GM18907 (cell line): Measurements from ENCODE around the gene CDH16.

Source experiments
- ATAC-seq: cut with Tn5 transposase; IDR thresholded peaks from one replicate; pipeline ENCODE4 v1.9.1; 2021; ENCODE audit warnings: mild to moderate bottlenecking, moderate library complexity; ENCODE audit not compliant: unreplicated experiment

CDH16 gene

DNA sequence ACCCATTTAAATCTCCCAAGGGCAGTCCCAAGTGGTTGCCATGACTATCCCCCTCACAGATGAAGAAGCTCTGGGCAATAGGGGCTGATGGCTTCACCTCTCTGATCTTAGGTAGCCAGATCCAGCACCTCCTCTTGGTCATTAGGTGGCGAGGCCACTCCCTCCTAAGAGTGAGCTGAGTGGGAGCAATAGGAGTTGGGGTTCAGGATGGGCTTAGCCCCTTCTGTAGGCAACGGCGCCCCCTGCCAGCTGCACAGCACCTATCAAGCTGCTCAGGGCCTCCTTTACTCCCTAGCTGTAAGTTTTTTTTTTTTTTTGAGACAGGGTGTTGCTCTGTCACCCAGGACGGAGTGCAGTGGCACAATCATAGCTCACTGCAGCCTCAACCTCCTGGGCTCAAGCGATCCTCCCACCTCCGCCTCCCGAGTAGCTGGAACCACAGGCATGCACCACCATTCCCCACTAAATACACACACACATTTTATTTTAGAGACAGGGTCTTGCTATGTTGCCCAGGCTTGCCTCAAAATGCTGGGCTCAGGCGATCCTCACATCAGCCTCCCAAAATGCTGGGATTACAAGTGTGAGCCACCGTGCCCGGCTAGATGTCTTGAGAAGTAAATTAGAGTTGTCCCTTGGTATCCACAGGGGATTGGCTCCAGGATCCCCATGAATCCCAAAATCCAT lies 10.2 kb upstream of the CDH16 start:
- no peak for ATAC-seq

DNA sequence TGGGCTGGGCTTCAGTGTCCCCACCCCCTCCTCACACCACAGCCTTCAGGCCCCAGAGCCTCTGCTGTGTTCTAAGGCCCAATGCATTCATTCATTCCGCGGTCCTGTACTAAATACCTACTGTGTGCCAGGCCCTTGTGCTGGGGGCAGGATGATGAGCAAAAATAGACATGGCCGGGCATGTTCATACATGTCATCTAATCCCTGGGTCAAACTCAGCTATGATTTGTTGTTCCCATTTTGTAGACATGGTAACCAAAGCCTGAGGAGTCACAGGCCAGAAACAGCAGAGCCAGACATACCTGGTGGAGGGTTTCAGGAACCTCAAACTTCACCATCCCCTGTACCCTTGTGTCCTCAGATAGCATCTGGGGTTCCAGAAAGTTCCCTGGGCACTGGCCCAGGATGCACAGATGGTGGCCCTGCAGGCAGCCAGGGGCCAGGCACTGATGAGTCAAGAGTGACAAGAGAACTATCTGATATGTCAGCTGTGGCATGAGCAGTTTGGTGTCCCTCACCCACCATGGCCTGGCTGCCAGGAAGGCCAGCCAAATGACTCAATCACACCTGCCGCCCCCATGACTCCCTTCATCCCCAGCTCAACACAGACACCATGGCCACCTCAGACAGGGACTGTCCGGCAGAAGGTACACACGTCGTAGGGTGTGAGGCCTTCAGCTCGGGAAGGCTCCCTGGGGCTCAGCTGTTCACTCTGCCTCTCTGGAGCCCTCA lies 9.4 kb upstream of the CDH16 start:
- no peak for ATAC-seq

DNA sequence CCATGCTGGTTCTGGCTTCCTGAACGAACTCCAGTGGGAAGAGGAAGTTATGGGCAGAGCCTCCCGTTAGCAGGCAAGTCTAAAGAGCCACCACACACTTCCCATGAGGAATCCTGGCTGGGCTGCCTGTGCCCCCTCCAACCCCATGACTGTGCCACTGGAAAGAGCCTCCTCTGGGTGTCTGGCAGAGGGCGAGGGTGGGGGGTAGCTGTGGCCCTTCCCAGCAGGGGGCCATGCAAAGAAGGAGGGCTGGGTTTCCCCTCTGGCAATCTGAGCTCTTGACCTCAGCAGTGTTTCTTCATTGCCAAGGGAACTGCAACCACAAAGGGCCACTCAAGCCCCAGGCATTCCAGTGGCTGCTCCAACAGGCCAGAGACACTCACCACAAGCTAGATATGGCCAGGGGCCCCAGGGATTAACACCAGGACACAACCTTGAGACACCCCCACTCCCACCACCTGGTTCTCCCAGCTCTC lies 8.3 kb upstream of the CDH16 start:
- no peak for ATAC-seq

GRCh38 chr16:66926171-66926947 lies 7.7 kb upstream of the CDH16 start:
- ATAC-seq, result no peak

- ATAC-seq, result no peak
Measured at GRCh38 chr16:66925322-66925840, 6.7 kb upstream of the CDH16 start, which contains the start of gene RRAD. Gene RRAD, minus strand, starts transcription at chr16:66925535. Its CDS starts 356 bp downstream, at chr16:66925179.

GRCh38 chr16:66924527-66925321 lies 6.0 kb upstream of the CDH16 start:
- no peak for ATAC-seq

DNA sequence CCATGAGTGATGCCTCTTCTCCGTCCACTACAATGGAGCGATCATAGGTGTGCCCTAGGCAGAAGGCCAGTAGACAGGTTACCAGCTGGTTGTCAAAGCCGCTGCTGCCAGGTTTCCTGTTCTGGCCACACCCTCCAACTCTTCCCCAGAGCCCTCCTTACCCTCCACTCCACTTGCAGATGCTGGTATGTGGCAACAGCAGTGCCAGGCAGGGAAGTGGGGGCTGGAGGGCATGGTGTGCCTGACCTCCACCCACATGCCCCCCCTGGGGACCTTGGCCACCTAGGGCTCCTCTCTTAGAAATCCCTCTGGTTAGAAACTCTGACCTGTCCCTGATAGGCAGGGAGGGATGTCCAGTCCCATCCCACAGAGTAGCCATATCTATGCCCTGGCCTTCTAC lies 5.2 kb upstream of the CDH16 start:
- no peak for ATAC-seq

DNA sequence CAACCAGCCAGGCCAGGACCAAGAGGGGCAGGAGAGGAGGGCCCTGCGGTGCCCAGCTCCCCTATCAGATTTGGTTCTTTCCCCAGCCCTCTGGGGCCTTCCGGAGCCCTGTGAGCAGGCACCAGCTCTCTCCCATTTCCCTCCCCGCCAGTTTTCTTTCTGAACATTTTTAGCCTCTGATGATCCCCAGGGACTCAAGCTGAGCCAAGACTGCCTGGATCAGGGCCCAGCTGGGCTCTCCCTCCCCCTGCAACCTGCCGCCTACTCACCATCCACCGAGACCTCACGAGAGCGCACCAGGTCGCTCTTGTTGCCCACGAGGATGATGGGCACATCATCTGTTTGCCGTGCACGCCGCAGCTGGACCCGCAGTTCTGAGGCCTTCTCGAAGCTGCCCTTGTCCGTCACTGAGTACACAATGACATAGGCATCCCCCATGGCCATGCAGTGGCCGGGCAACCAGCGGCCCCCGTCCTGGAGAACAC lies 4.6 kb upstream of the CDH16 start:
- no peak for ATAC-seq

- ATAC-seq, result no peak
Measured at GRCh38 chr16:66921729-66922450, 3.2 kb upstream of the CDH16 start.

GRCh38 chr16:66920924-66921680 lies 2.4 kb upstream of the CDH16 start:
- no peak for ATAC-seq

DNA sequence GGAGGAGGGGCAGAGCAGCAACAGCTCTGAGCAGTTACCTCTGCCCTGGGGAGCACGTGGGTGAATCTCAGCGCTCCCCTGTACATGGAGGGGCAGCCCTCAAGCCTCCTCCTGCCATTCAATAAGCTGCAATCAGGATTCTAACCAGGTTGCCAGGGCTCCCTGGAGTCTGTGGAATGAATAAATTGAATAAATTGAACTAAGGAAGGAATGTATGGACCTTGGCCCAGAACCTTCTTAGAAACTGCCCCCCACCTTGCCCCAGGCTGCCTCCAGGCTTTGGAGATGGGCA lies 1.6 kb upstream of the CDH16 start:
- ATAC-seq, result no peak

DNA sequence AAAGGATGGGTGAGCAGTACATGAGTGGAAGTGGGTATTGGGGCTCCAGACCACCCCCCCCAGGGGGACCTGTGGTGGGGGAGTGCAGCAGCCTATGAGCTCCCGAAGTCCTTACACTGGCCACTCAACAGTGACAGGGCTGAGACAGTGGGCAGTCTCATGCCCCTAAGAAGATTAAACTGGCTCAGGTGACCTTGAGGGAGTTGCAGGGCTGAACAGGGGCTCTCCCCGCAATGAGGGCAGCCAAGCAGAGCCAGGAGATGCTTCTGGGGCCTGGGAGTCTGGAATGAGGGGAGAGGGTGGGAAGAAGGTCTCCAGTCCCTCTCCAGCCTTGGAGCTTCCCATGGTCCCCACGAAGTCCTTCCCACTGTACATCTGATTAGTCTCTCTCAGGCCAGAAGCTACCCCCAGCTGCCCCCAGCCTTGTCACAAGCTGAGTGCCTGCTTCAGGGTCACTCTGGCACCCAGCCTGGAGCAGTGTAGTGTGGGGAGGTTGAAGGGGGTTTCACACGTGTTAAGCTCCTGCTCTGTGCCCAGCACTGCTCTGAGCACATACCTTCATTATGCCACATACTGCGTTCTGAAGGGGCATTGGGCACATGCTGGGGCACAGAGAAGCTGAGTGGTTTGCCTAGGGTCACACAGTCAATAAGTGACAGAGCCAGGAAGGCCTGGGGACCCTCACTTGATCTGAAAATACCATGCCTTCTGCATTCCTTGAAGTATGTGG lies 1.0 kb upstream of the CDH16 start:
- no peak for ATAC-seq

DNA sequence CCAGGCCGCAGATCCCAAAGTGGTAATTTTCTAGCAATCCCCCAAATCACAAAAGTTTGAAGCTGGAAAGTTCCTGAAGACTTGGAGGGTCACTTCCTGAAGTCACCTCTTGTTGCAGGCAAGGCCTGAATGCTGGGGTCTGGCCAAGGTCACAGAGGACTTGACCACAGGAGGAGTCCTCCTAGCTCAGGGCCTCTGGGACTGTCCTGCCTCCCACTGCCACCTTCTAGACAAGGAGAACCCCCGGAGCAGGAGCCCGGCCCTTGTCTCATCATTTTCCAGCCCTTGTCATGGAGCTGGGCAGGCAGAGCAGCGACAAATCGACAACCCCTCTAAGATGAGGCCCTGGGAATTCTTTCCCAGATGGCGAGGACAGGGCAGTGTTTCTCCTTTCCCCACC lies 330 bp downstream of the CDH16 start:
- ATAC-seq, result no peak

- ATAC-seq, result no peak
Measured at GRCh38 chr16:66917741-66918140, 944 bp downstream of the CDH16 start.

DNA sequence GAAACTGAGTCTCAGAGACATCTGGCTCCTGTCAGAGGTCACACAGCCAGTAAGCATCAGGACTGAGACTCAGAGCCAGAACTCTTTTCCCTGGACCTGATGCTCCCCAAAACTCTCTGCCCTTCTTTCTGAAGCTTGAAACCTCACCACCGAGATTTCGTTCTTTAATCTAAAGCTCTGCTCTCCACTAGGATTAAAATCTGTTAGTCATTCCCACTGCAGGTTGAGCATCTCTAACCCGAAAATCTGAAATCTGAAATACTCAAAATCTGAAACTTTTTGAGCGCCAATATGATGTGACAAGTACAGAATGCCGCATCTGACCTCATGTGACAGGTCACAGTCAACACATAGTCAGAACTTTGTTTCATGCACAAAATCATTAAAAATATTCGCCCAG lies 2.2 kb downstream of the CDH16 start:
- no peak for ATAC-seq

GRCh38 chr16:66915041-66915440 lies 3.6 kb downstream of the CDH16 start:
- no peak for ATAC-seq

- no peak for ATAC-seq
Measured at GRCh38 chr16:66914541-66914940, 4.1 kb downstream of the CDH16 start.

DNA sequence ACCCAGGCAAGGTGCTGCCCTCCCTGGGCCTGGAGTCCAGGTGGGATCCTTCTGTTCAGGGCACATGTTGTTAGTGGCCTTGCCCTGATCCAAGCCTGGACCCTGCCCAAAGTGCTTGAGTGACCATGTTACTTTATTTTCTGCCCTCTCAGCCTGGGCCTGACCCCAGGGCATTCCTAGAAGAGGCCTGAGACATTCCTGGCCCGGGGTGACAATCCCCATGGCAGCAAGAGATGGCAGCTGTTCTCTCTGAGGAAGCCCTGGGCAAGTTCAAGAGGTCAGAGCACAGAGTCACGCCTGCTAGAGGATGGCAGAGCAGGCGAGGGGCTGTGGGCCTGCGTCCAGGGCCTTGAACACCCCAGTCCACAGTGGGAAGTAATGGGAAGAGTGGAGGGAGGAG lies 5.0 kb downstream of the CDH16 start:
- ATAC-seq, result no peak

DNA sequence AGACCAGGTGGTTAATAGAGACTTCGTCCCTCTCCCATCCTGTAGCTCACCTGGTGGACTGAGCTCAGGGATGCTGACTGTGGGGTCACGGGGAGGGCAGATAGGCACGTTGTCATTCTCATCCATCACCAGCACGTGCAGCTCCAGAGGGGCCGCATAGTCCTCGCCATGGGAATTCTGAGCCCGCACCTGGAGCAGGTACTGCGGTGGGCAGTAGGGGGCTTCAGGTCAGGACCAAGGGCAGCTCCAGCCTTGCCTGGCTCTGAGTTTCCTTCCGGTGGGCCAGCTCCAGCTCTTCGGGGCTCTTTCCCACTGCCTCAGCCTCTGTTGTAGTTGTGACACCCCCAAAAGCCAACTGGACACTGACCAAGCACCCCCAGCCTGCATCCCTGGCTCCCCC lies 5.6 kb downstream of the CDH16 start:
- no peak for ATAC-seq
